Hepatocyte (in vitro differentiated cells): ENCODE results near the gene DMAC1.

Experiments used
- EZH2 ChIP-seq: fragments of 200-600 bp; sonication (generic); IDR thresholded peaks from 2 replicates; pipeline ENCODE4 v1.6.1; 2016; ENCODE audit warnings: antibody characterized with exemption, mild to moderate bottlenecking, borderline replicate concordance
- EZH2phosphoT487 ChIP-seq: fragments of 200-600 bp; sonication (generic); IDR thresholded peaks from one replicate; pipeline ENCODE4 v1.6.1; 2018; ENCODE audit warnings: antibody characterized with exemption, mild to moderate bottlenecking, low read depth, moderate library complexity; ENCODE audit not compliant: unreplicated experiment, severe bottlenecking
- TF ChIP-seq, protein P1 (sequence below): fragments of 200-600 bp; sonication (generic); IDR thresholded peaks from 2 replicates; pipeline ENCODE4 v1.5.1; 2016; ENCODE audit warnings: antibody characterized with exemption, mild to moderate bottlenecking; ENCODE audit not compliant: poor library complexity

DNA sequence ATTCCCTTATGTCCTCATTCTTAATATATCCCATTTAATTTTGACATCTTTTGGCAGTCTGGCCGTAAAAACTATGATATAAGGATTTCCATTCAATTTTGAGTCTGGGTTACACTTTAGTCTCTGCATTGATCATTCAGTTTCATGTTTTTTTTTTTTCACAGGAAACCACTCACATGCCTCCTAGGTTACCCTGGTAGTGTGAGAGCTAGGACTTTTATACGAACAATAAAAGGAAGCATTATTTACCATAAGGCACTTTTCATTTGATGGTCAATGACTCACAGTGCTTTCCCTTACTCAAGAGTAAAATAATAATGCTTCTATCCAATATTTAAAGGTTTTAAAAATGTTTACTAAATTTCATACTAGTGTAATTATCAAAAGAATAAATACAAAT, 16.4 kb upstream of the DMAC1 start:
- TF ChIP-seq, protein P1, sequence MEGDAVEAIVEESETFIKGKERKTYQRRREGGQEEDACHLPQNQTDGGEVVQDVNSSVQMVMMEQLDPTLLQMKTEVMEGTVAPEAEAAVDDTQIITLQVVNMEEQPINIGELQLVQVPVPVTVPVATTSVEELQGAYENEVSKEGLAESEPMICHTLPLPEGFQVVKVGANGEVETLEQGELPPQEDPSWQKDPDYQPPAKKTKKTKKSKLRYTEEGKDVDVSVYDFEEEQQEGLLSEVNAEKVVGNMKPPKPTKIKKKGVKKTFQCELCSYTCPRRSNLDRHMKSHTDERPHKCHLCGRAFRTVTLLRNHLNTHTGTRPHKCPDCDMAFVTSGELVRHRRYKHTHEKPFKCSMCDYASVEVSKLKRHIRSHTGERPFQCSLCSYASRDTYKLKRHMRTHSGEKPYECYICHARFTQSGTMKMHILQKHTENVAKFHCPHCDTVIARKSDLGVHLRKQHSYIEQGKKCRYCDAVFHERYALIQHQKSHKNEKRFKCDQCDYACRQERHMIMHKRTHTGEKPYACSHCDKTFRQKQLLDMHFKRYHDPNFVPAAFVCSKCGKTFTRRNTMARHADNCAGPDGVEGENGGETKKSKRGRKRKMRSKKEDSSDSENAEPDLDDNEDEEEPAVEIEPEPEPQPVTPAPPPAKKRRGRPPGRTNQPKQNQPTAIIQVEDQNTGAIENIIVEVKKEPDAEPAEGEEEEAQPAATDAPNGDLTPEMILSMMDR: no peak
- TF ChIP-seq EZH2 (no peak), EZH2phosphoT487 (no peak)
